Ascending aorta (tissue), 2 donors: Measurements from ENCODE around the gene PSMD5. TPM values are rescaled to one million over a fixed set of nuclear protein-coding genes. Genes with fewer than 3 reads are reported as not detected.

Experiments
- DNase-seq, 2 donors: peaks; one replicate each; pipeline ENCODE4 v3.0.0-alpha.2; 2019; ENCODE audit warnings: low spot score in 2 of 2
- H3K27ac ChIP-seq, 2 donors: fragments of 200-600 bp; sonication (generic); one replicate each; pipeline ENCODE4 v1.5.1; 2016 to 2017; ENCODE audit warnings: mild to moderate bottlenecking in 1 of 2
- H3K27me3 ChIP-seq: fragments of 200-600 bp; sonication (generic); one replicate; pipeline ENCODE4 v1.5.1; 2017
- H3K36me3 ChIP-seq, 2 donors: fragments of 200-600 bp; sonication (generic); one replicate each; pipeline ENCODE4 v1.5.1; 2016
- H3K4me1 ChIP-seq, 2 donors: fragments of 200-600 bp; sonication (generic); one replicate each; pipeline ENCODE4 v1.5.1; 2016 to 2017; ENCODE audit warnings: mild to moderate bottlenecking in 1 of 2
- H3K4me3 ChIP-seq, 2 donors: fragments of 200-600 bp; sonication (generic); one replicate each; pipeline ENCODE4 v1.5.1; 2016 to 2017; ENCODE audit warnings: mild to moderate bottlenecking in 1 of 2
- H3K9me3 ChIP-seq, 2 donors: fragments of 200-600 bp; sonication (generic); one replicate each; pipeline ENCODE4 v1.5.1; 2016
- CTCF ChIP-seq, 3 experiments: fragments of 200-600 bp in 2 of 3; fragments of 450-650 bp in 1 of 3; sonication (generic) in 2 of 3; IDR thresholded peaks; one replicate each; pipeline ENCODE4 v1.5.1; 2016 to 2019; ENCODE audit warnings: antibody characterized with exemption in 3 of 3, mild to moderate bottlenecking in 1 of 3, moderate library complexity in 1 of 3
- intact Hi-C: fragments of 100-400 bp; cut with DNase I; formaldehyde crosslinking; loops from one replicate; pipeline ENCODE4 v1.15.1; 2023
- total RNA-seq: library from RNA; depleted of rRNA; stranded (reverse); fragments of >200 nt; gene quantifications from one replicate; pipeline ENCODE4 v1.1.0, GENCODE V29; 2016

PSMD5 gene
- total RNA-seq, 1 donor from 2014 or later: 18.2 TPM

- no peak for TF ChIP-seq CTCF (IDR thresholded peaks at IDR 0.05)
- no peak overlapping the region for H3K4me3 ChIP-seq
- DNase-seq: no peak
- intact Hi-C loops: no loop called here
- H3K27me3 ChIP-seq: no peaks in the 10 kb centered on the region
- peaks cover 0 to 23% of the 10 kb centered on the region in 2 donors for H3K4me1 ChIP-seq
- H3K36me3 ChIP-seq: no peaks in the 10 kb centered on the region
- no peaks in the 10 kb centered on the region for H3K9me3 ChIP-seq
- peak overlapping the region; percentile 90 for H3K27ac ChIP-seq
Measured at GRCh38 chr9:120889606-120890271, 47.0 kb upstream of the PSMD5 start.

- intact Hi-C loops: no loop called here
- peak overlapping the region in 1 of 2 donors; percentile 90 for H3K27ac ChIP-seq
Measured at GRCh38 chr9:120888626-120889025, 45.9 kb upstream of the PSMD5 start.

GRCh38 chr9:120886490-120886967 lies 43.8 kb upstream of the PSMD5 start:
- intact Hi-C loops: no loop called here
- Histone ChIP-seq H3K4me1 (peaks cover 0 to 10% of the 10 kb centered on the region in 2 donors), H3K27me3 (no peaks in the 10 kb centered on the region), H3K36me3 (no peaks in the 10 kb centered on the region), H3K9me3 (no peaks in the 10 kb centered on the region), H3K27ac (no peak overlapping the region), H3K4me3 (no peak overlapping the region)
- no peak for DNase-seq
- no peak for TF ChIP-seq CTCF (IDR thresholded peaks at IDR 0.05)

More at GRCh38 chr9:120888626-120889025, 45.9 kb upstream of the PSMD5 start:
- no peak for TF ChIP-seq CTCF (IDR thresholded peaks at IDR 0.05)
- Histone ChIP-seq H3K27me3 (no peaks in the 10 kb centered on the region), H3K9me3 (no peaks in the 10 kb centered on the region), H3K36me3 (no peaks in the 10 kb centered on the region), H3K4me3 (no peak overlapping the region), H3K4me1 (peaks cover 0 to 23% of the 10 kb centered on the region in 2 donors)
- no peak for DNase-seq

- no peak for DNase-seq
- H3K27ac ChIP-seq: peak overlapping the region in 1 of 2 donors; percentile 11
- peaks cover 0 to 10% of the 10 kb centered on the region in 2 donors for H3K4me1 ChIP-seq
- no peak for TF ChIP-seq CTCF (IDR thresholded peaks at IDR 0.05)
- no peak overlapping the region for H3K4me3 ChIP-seq
- intact Hi-C loops: no loop called here
- no peaks in the 10 kb centered on the region for H3K9me3 ChIP-seq
- H3K27me3 ChIP-seq: no peaks in the 10 kb centered on the region
- no peaks in the 10 kb centered on the region for H3K36me3 ChIP-seq
Measured at GRCh38 chr9:120885958-120886357, 43.2 kb upstream of the PSMD5 start.

GRCh38 chr9:120885457-120885856 lies 42.7 kb upstream of the PSMD5 start:
- H3K27me3 ChIP-seq: no peaks in the 10 kb centered on the region
- intact Hi-C loops: no loop called here
- H3K36me3 ChIP-seq: no peaks in the 10 kb centered on the region
- H3K4me3 ChIP-seq: no peak overlapping the region
- no peaks in the 10 kb centered on the region for H3K9me3 ChIP-seq
- TF ChIP-seq CTCF (IDR thresholded peaks at IDR 0.05): no peak
- H3K27ac ChIP-seq: peak overlapping the region in 1 of 2 donors; percentile 11
- H3K4me1 ChIP-seq: peaks cover 0 to 10% of the 10 kb centered on the region in 2 donors
- DNase-seq: no peak
